HepG2 (cell line): Measurements from ENCODE around the gene ZDHHC18. TPM values are rescaled to one million over a fixed set of nuclear protein-coding genes. Genes with fewer than 3 reads are reported as not detected.

Source experiments
- ATAD3A ChIP-seq: sonication (generic); formaldehyde crosslinking; IDR thresholded peaks from 2 replicates; pipeline ENCODE4 v1.4.0; 2020; ENCODE audit warnings: missing genetic modification reagents
- CCDC6 ChIP-seq: sonication (generic); formaldehyde crosslinking; IDR thresholded peaks from 2 replicates; pipeline ENCODE4 v1.8.1; 2022; ENCODE audit warnings: mild to moderate bottlenecking, missing genetic modification reagents, moderate library complexity
- FOXA1 ChIP-seq, 2 experiments: fragments of 450-650 bp in 1 of 2; sonication (generic) in 1 of 2; formaldehyde crosslinking in 1 of 2; IDR thresholded peaks; 2 replicates each; pipeline versions ENCODE4 v1.4.0 to v1.6.1; 2016 to 2020; ENCODE audit warnings: missing genetic modification reagents in 1 of 2
- GMEB1 ChIP-seq: sonication (generic); formaldehyde crosslinking; IDR thresholded peaks from 2 replicates; pipeline ENCODE4 v1.5.1; 2020; ENCODE audit warnings: missing genetic modification reagents, mild to moderate bottlenecking, borderline replicate concordance
- HMGXB4 ChIP-seq, 2 experiments: sonication (generic) in 1 of 2; formaldehyde crosslinking in 1 of 2; IDR thresholded peaks; 2 replicates each; pipeline versions ENCODE4 v1.4.0 to v1.6.1; 2018 to 2020; ENCODE audit warnings: missing genetic modification reagents in 2 of 2, borderline replicate concordance in 1 of 2, low read depth in 1 of 2, mild to moderate bottlenecking in 1 of 2, missing biosample characterization in 1 of 2
- IKZF5 ChIP-seq: IDR thresholded peaks from 2 replicates; pipeline ENCODE4 v1.6.1; 2018; ENCODE audit warnings: missing genetic modification reagents, mild to moderate bottlenecking, missing compliant biosample characterization
- SIX4 ChIP-seq: sonication (generic); formaldehyde crosslinking; IDR thresholded peaks from 2 replicates; pipeline ENCODE4 v1.4.0; 2020; ENCODE audit warnings: missing genetic modification reagents
- STAT6 ChIP-seq: sonication (generic); formaldehyde crosslinking; IDR thresholded peaks from 2 replicates; pipeline ENCODE4 v1.4.0; 2020; ENCODE audit warnings: missing genetic modification reagents, mild to moderate bottlenecking, borderline replicate concordance
- ZFP1 ChIP-seq: IDR thresholded peaks from 2 replicates; pipeline ENCODE4 v1.6.1; 2016
- ZMYM4 ChIP-seq: sonication (generic); formaldehyde crosslinking; IDR thresholded peaks from 2 replicates; pipeline ENCODE4 v1.8.1; 2023; ENCODE audit warnings: mild to moderate bottlenecking, missing genetic modification reagents
- ZNF407 ChIP-seq: sonication (generic); formaldehyde crosslinking; IDR thresholded peaks from one replicate; pipeline ENCODE4 v1.5.1; 2020; ENCODE audit warnings: mild to moderate bottlenecking, missing genetic modification reagents; ENCODE audit errors: not compliant biosample characterization
- polyA plus RNA-seq, 8 experiments: library from polyadenylated mRNA; depleted of rRNA in 3 of 8; stranded (reverse) in 7 of 8; unstranded in 1 of 8; fragments of >200 nt; fragmentation: Illumina TruSeq in 4 of 8; extraction: Trizol in 4 of 8; gene quantifications; 2 replicates each; pipeline versions ENCODE4 v1.2.1 to v1.2.3, GENCODE V29; 2011 to 2016; ENCODE audit warnings: low read depth in 4 of 8, missing spikeins in 1 of 8, mixed read lengths in 1 of 8; ENCODE audit not compliant: insufficient read depth in 1 of 8
- total RNA-seq, 5 experiments: library from RNA; depleted of rRNA; stranded (reverse); fragments of >200 nt; fragmentation: Illumina TruSeq; extraction: Trizol; gene quantifications; 2 replicates each; pipeline ENCODE4 v1.2.3, GENCODE V29; 2016; ENCODE audit warnings: low read depth in 1 of 5

The ZDHHC18 gene
- total and polyA plus RNA-seq, 2 of the 13 experiments (the other 11 are each of a cell fraction or from before 2014, with no cell fraction given): 13.2 to 35.3 TPM

GRCh38 chr1:26784023-26784871 is 42.2 kb upstream of the ZDHHC18 start (continued):
- TF ChIP-seq CCDC6 (CRISPR knock-in tag) (peak; percentile 73; the same call in 1 of the 2 replicates), ZFP1 (CRISPR knock-in tag) (no peak), GMEB1 (0 out of 2 replicates have a peak, but pooled peaks have one; percentile 20), FOXA1 (IDR thresholded peaks at IDR 0.05) (no peak), FOXA1 (CRISPR knock-in tag; IDR thresholded peaks at IDR 0.05) (peak; percentile 89), ZMYM4 (peak; percentile 78; the same call in 1 of the 2 replicates), ZNF407 (CRISPR knock-in tag) (no peak), HMGXB4 (CRISPR knock-in tag; IDR thresholded peaks at IDR 0.05; ENCODE audit: borderline replicate concordance in 1 of 2, low read depth in 1 of 2) (peak; percentile 41 to 54; a peak in 2 of 4 replicates), SIX4 (CRISPR knock-in tag) (no peak), ATAD3A (CRISPR knock-in tag) (no peak), STAT6 (no peak), IKZF5 (CRISPR knock-in tag) (peak; percentile 75; the same call in 1 of the 2 replicates)
